HCT116 (cell line): ENCODE measurements around the gene TM7SF2.

Experiments used
- ATF3 ChIP-seq: IDR thresholded peaks from 2 replicates; pipeline ENCODE4 v1.6.1; 2012
- CEBPB ChIP-seq: IDR thresholded peaks from 2 replicates; pipeline ENCODE4 v1.6.1; 2012; ENCODE audit warnings: low read depth
- EGR1 ChIP-seq: IDR thresholded peaks from 2 replicates; pipeline ENCODE4 v1.6.1; 2012; ENCODE audit warnings: low read depth
- EZH2 ChIP-seq: fragments of 200-600 bp; sonication (generic); IDR thresholded peaks from 2 replicates; pipeline ENCODE4 v1.6.1; 2017; ENCODE audit warnings: antibody characterized with exemption, mixed run types
- EZH2phosphoT487 ChIP-seq: fragments of 200-600 bp; IDR thresholded peaks from 2 replicates; pipeline ENCODE4 v1.6.1; 2018; ENCODE audit warnings: antibody characterized with exemption, borderline replicate concordance
- FOSL1 ChIP-seq: IDR thresholded peaks from 2 replicates; pipeline ENCODE4 v1.6.1; 2012; ENCODE audit warnings: low read depth
- JUND ChIP-seq: IDR thresholded peaks from 2 replicates; pipeline ENCODE4 v1.6.1; 2012
- POLR2A ChIP-seq: IDR thresholded peaks from 2 replicates; pipeline ENCODE4 v1.7.0; 2011; ENCODE audit warnings: borderline replicate concordance; ENCODE audit not compliant: insufficient read depth, insufficient read length; ENCODE audit errors: extremely low read depth
- RAD21 ChIP-seq: IDR thresholded peaks from 2 replicates; pipeline ENCODE4 v1.6.1; 2012; ENCODE audit warnings: low read depth, mild to moderate bottlenecking
- REST ChIP-seq: IDR thresholded peaks from 2 replicates; pipeline ENCODE4 v1.6.1; 2012; ENCODE audit warnings: low read depth
- SIN3A ChIP-seq: IDR thresholded peaks from 2 replicates; pipeline ENCODE4 v1.6.1; 2012; ENCODE audit warnings: low read depth
- YY1 ChIP-seq: IDR thresholded peaks from 2 replicates; pipeline ENCODE4 v1.6.1; 2011; ENCODE audit warnings: low read length, low read depth, moderate library complexity, mild to moderate bottlenecking; ENCODE audit not compliant: insufficient replicate concordance; ENCODE audit errors: extremely low read depth
- TF ChIP-seq, protein P1 (sequence below), 3 experiments: fragments of 200-600 bp in 1 of 3; sonication (generic) in 1 of 3; IDR thresholded peaks in 2 of 3; conservative IDR thresholded peaks in 1 of 3; 2 replicates each; pipeline ENCODE4 v1.5.1; 2012 to 2017; ENCODE audit warnings: low read depth in 2 of 3, low read length in 2 of 3, antibody characterized with exemption in 1 of 3, borderline replicate concordance in 1 of 3, control low read depth in 1 of 3, mild to moderate bottlenecking in 1 of 3, mixed read lengths in 1 of 3, mixed run types in 1 of 3, moderate library complexity in 1 of 3; ENCODE audit not compliant: insufficient read depth in 1 of 3
- TF ChIP-seq, protein P2 (sequence below): IDR thresholded peaks from 2 replicates; pipeline ENCODE4 v1.6.1; 2011; ENCODE audit warnings: mild to moderate bottlenecking, low read length, moderate library complexity; ENCODE audit not compliant: insufficient replicate concordance; ENCODE audit errors: extremely low read depth

DNA sequence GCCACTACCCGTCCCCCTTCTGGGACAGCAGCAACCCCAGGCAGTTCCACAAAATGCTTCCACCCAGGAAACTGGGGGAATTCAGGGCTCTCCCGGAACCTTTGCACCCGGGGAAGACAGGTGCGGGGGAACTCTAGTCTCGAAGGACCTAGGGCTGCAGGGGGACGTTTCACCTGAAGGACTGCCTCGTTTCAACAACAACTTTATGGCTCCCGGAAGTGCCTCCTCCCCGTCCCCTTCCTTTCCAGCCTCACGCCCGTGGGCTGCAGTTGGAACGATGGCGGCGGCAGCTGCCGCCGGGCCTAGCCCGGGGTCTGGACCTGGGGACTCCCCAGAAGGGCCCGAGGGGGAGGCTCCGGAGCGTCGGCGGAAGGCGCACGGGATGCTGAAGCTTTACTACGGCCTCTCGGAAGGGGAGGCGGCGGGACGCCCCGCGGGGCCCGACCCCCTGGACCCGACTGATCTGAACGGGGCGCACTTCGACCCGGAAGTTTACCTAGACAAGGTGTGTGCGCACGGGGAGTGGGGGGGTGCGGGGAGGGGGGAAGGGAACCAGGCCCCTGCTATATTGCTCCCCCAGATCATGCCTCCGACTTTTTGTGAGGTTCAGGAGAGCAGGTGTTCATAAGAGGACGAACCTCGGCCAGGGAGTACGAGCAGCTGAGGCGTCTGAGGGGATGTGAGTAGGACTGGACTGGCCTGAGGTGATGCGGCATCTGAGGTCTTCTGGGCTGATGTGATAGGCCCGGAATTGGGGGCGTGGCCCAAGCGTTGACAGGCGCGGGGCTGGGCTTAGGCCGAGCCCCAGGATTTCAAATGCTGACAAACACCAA lies 15.5 kb upstream of the TM7SF2 start, which contains the start of gene VPS51:
- TF ChIP-seq EZH2phosphoT487 (no peak), EGR1 (0 out of 2 replicates have a peak, but pooled peaks have one; percentile 58), REST (no peak), ATF3 (no peak), POLR2A (peak; percentile 94), FOSL1 (no peak), SIN3A (peak; percentile 81), RAD21 (no peak), YY1 (peak; percentile 93), CEBPB (no peak), EZH2 (no peak), JUND (no peak)
- TF ChIP-seq, protein P1, sequence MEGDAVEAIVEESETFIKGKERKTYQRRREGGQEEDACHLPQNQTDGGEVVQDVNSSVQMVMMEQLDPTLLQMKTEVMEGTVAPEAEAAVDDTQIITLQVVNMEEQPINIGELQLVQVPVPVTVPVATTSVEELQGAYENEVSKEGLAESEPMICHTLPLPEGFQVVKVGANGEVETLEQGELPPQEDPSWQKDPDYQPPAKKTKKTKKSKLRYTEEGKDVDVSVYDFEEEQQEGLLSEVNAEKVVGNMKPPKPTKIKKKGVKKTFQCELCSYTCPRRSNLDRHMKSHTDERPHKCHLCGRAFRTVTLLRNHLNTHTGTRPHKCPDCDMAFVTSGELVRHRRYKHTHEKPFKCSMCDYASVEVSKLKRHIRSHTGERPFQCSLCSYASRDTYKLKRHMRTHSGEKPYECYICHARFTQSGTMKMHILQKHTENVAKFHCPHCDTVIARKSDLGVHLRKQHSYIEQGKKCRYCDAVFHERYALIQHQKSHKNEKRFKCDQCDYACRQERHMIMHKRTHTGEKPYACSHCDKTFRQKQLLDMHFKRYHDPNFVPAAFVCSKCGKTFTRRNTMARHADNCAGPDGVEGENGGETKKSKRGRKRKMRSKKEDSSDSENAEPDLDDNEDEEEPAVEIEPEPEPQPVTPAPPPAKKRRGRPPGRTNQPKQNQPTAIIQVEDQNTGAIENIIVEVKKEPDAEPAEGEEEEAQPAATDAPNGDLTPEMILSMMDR (IDR thresholded peaks at IDR 0.05 in 2 of 3, conservative IDR thresholded peaks at IDR 0.05 in 1 of 3; ENCODE audit: borderline replicate concordance in 1 of 3, insufficient read depth in 1 of 3, low read depth in 2 of 3, low read length in 2 of 3) = no peak
- TF ChIP-seq, protein P2, sequence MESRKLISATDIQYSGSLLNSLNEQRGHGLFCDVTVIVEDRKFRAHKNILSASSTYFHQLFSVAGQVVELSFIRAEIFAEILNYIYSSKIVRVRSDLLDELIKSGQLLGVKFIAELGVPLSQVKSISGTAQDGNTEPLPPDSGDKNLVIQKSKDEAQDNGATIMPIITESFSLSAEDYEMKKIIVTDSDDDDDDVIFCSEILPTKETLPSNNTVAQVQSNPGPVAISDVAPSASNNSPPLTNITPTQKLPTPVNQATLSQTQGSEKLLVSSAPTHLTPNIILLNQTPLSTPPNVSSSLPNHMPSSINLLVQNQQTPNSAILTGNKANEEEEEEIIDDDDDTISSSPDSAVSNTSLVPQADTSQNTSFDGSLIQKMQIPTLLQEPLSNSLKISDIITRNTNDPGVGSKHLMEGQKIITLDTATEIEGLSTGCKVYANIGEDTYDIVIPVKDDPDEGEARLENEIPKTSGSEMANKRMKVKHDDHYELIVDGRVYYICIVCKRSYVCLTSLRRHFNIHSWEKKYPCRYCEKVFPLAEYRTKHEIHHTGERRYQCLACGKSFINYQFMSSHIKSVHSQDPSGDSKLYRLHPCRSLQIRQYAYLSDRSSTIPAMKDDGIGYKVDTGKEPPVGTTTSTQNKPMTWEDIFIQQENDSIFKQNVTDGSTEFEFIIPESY = peak; percentile 50
